Esophagus squamous epithelium (tissue), 4 donors: Measurements from ENCODE around the gene BRD1.

ENCODE experiments used
- CTCF ChIP-seq, 6 experiments: fragments of 450-650 bp in 4 of 6; fragments of 200-600 bp in 2 of 6; sonication (generic) in 2 of 6; IDR thresholded peaks; one replicate each; pipeline ENCODE4 v1.5.1; 2016 to 2019; ENCODE audit warnings: antibody characterized with exemption in 6 of 6, mild to moderate bottlenecking in 4 of 6, moderate library complexity in 4 of 6
- POLR2A ChIP-seq, 4 donors: fragments of 450-650 bp; IDR thresholded peaks; one replicate each; pipeline ENCODE4 v1.6.1; 2017; ENCODE audit warnings: antibody characterized with exemption in 4 of 4, mild to moderate bottlenecking in 4 of 4, moderate library complexity in 3 of 4

DNA sequence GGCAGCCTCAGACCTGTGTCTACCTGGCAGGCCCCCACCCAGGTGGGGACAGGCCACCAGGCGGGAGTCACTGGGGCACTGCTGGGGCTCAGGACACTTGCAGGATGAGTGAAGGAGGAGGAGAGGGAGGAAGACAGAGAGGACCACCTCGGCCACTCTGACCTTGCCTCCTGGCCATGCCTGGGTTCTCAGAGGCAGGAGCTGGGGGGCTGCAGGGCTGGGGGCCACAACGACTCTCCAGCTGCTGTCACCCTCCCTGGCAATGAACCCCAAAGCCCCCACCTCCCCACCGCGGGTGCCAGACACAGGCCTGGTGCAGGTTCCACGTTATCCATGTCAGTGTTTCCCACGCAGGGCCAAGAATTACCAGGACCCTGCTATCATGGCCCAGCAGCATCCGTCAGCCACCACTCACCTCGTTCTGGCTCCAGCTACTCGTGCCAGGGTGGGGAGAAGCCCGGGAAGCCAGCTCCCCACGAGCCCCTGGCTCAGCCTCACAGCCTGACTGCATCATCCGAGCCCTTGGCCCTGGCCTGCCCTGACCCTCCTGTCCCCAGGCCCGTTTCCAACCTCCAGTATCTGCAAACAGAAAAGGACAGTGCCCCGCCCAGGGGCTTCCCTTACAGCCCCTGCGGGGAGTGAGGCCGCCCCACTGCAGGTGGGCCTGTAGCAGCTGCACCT is 62.4 kb downstream of the BRD1 start:
- no peak for TF ChIP-seq CTCF (IDR thresholded peaks at IDR 0.05)
- TF ChIP-seq POLR2A (IDR thresholded peaks at IDR 0.05): no peak
